ENCODE data around the gene IPO8.

The IPO8 gene

DNA sequence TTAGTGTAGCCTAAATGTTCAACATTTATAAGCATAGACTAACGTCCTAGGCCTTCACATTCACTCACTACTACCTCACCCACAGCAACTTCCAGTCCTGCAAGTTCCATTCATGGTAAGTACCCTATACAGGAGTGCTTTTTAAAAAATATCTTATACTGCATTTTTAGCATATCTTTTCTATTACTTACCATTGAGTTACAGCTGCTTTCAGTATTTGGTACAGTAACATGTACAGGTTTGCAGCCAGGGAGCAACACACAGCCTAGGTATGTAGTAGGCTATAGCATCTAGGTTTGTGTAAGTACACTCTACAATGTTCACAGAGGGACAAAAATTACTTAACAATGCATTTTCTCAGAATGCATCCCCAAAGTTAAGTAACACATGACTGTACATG is 17.4 kb downstream of the IPO8 start:
- no peak overlapping the region for H3K4me3 ChIP-seq (ENCODE audit: low read length)
- H3K9me3 ChIP-seq (ENCODE audit: control insufficient read depth, low read length), result no peaks in the 10 kb centered on the region
- no peaks in the 10 kb centered on the region for H3K4me1 ChIP-seq (ENCODE audit: control insufficient read depth, insufficient read depth, low read length)
- no peaks in the 10 kb centered on the region for H3K27me3 ChIP-seq (ENCODE audit: control insufficient read depth, insufficient read depth, low read length)
- H3K36me3 ChIP-seq (ENCODE audit: control insufficient read depth, insufficient read depth, low read length), result peaks cover 6% of the 10 kb centered on the region
- no peak overlapping the region for H3K9ac ChIP-seq (ENCODE audit: low read length)

DNA sequence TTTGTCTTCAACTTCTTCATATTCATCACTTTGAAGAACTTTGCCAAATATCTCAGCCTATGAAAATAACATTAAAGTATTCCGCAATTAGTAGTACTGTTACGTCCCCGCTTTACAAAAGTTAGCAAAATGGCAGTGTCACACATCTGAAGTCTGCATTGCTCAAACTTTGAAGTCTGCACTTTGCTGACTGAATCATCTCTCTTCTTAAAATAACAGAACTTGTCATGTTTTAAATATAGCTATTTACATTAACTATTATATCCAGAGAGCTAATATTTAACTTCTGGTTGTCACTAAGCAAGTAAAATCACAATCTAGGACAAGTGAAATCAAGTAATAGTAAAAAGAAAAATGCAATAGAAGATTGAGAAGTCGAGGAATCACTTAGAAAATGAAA is 34.5 kb downstream of the IPO8 start:
- H3K9me3 ChIP-seq (ENCODE audit: control insufficient read depth, low read length), result no peaks in the 10 kb centered on the region
- no peak overlapping the region for H3K9ac ChIP-seq (ENCODE audit: low read length)
- no peaks in the 10 kb centered on the region for H3K27me3 ChIP-seq (ENCODE audit: control insufficient read depth, insufficient read depth, low read length)
- no peak overlapping the region for H3K4me3 ChIP-seq (ENCODE audit: low read length)
- H3K36me3 ChIP-seq (ENCODE audit: control insufficient read depth, insufficient read depth, low read length), result peaks cover 3% of the 10 kb centered on the region
- no peaks in the 10 kb centered on the region for H3K4me1 ChIP-seq (ENCODE audit: control insufficient read depth, insufficient read depth, low read length)

- H3K27me3 ChIP-seq (ENCODE audit: control insufficient read depth, insufficient read depth, low read length), result no peaks in the 10 kb centered on the region
- H3K4me1 ChIP-seq (ENCODE audit: control insufficient read depth, insufficient read depth, low read length), result no peaks in the 10 kb centered on the region
- no peak overlapping the region for H3K4me3 ChIP-seq (ENCODE audit: low read length)
- H3K9ac ChIP-seq (ENCODE audit: low read length), result no peak overlapping the region
- H3K9me3 ChIP-seq (ENCODE audit: control insufficient read depth, low read length), result no peaks in the 10 kb centered on the region
- no peaks in the 10 kb centered on the region for H3K36me3 ChIP-seq (ENCODE audit: control insufficient read depth, insufficient read depth, low read length)
Measured at GRCh38 chr12:30652034-30652696, 43.5 kb downstream of the IPO8 start.

- no peaks in the 10 kb centered on the region for H3K36me3 ChIP-seq (ENCODE audit: control insufficient read depth, insufficient read depth, low read length)
- no peaks in the 10 kb centered on the region for H3K27me3 ChIP-seq (ENCODE audit: control insufficient read depth, insufficient read depth, low read length)
Measured at GRCh38 chr12:30646821-30647220, 48.8 kb downstream of the IPO8 start.

GRCh38 chr12:30643366-30643765 is 52.3 kb downstream of the IPO8 start:
- H3K4me3 ChIP-seq (ENCODE audit: low read length), result no peak overlapping the region
- H3K36me3 ChIP-seq (ENCODE audit: control insufficient read depth, insufficient read depth, low read length), result no peaks in the 10 kb centered on the region
- H3K4me1 ChIP-seq (ENCODE audit: control insufficient read depth, insufficient read depth, low read length), result no peaks in the 10 kb centered on the region
- H3K9me3 ChIP-seq (ENCODE audit: control insufficient read depth, low read length), result no peaks in the 10 kb centered on the region
- no peaks in the 10 kb centered on the region for H3K27me3 ChIP-seq (ENCODE audit: control insufficient read depth, insufficient read depth, low read length)
- no peak overlapping the region for H3K9ac ChIP-seq (ENCODE audit: low read length)

More at GRCh38 chr12:30646821-30647220, 48.8 kb downstream of the IPO8 start:
- H3K9ac ChIP-seq (ENCODE audit: low read length), result no peak overlapping the region
- no peaks in the 10 kb centered on the region for H3K4me1 ChIP-seq (ENCODE audit: control insufficient read depth, insufficient read depth, low read length)
- H3K9me3 ChIP-seq (ENCODE audit: control insufficient read depth, low read length), result no peaks in the 10 kb centered on the region
- H3K4me3 ChIP-seq (ENCODE audit: low read length), result no peak overlapping the region

- Histone ChIP-seq H3K9me3 (ENCODE audit: control insufficient read depth, low read length) (no peaks in the 10 kb centered on the region), H3K4me3 (ENCODE audit: low read length) (no peak overlapping the region), H3K36me3 (ENCODE audit: control insufficient read depth, insufficient read depth, low read length) (no peaks in the 10 kb centered on the region), H3K4me1 (ENCODE audit: control insufficient read depth, insufficient read depth, low read length) (no peaks in the 10 kb centered on the region), H3K9ac (ENCODE audit: low read length) (no peak overlapping the region), H3K27me3 (ENCODE audit: control insufficient read depth, insufficient read depth, low read length) (no peaks in the 10 kb centered on the region)
Measured at GRCh38 chr12:30640392-30640791, 55.3 kb downstream of the IPO8 start.

- H3K27me3 ChIP-seq (ENCODE audit: control insufficient read depth, insufficient read depth, low read length), result no peaks in the 10 kb centered on the region
- no peak overlapping the region for H3K4me3 ChIP-seq (ENCODE audit: low read length)
- no peak overlapping the region for H3K9ac ChIP-seq (ENCODE audit: low read length)
- no peaks in the 10 kb centered on the region for H3K9me3 ChIP-seq (ENCODE audit: control insufficient read depth, low read length)
- no peaks in the 10 kb centered on the region for H3K36me3 ChIP-seq (ENCODE audit: control insufficient read depth, insufficient read depth, low read length)
- H3K4me1 ChIP-seq (ENCODE audit: control insufficient read depth, insufficient read depth, low read length), result no peaks in the 10 kb centered on the region
Measured at GRCh38 chr12:30635385-30635784, 60.3 kb downstream of the IPO8 start.

DNA sequence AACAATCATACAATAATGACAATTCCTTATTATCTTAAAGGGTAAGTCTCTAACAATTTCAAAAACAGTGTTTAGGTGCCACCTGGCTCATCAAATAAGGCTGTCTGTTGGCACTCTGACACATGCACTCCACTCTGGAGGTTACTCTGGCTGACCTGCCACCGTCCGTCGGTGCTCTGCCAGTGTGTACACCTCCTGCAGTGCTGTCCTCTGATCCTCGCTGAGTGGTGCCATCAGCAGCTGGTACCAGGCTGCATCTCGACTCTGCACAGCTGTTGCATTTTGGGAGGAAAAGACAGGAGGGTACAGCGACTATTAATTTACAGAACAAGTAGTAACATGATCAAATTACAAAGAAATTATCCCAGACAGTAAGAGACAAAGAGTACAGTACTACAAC is 63.9 kb downstream of the IPO8 start:
- H3K4me3 ChIP-seq (ENCODE audit: low read length), result no peak overlapping the region
- no peaks in the 10 kb centered on the region for H3K36me3 ChIP-seq (ENCODE audit: control insufficient read depth, insufficient read depth, low read length)
- H3K4me1 ChIP-seq (ENCODE audit: control insufficient read depth, insufficient read depth, low read length), result no peaks in the 10 kb centered on the region
- H3K27me3 ChIP-seq (ENCODE audit: control insufficient read depth, insufficient read depth, low read length), result no peaks in the 10 kb centered on the region
- H3K9ac ChIP-seq (ENCODE audit: low read length), result no peak overlapping the region
- no peaks in the 10 kb centered on the region for H3K9me3 ChIP-seq (ENCODE audit: control insufficient read depth, low read length)

GRCh38 chr12:30630979-30631285 is 64.7 kb downstream of the IPO8 start:
- Histone ChIP-seq H3K4me3 (ENCODE audit: low read length) (no peak overlapping the region), H3K9me3 (ENCODE audit: control insufficient read depth, low read length) (no peaks in the 10 kb centered on the region), H3K27me3 (ENCODE audit: control insufficient read depth, insufficient read depth, low read length) (no peaks in the 10 kb centered on the region), H3K4me1 (ENCODE audit: control insufficient read depth, insufficient read depth, low read length) (no peaks in the 10 kb centered on the region), H3K9ac (ENCODE audit: low read length) (no peak overlapping the region), H3K36me3 (ENCODE audit: control insufficient read depth, insufficient read depth, low read length) (no peaks in the 10 kb centered on the region)

- H3K4me3 ChIP-seq (ENCODE audit: low read length), result no peak overlapping the region
- no peaks in the 10 kb centered on the region for H3K4me1 ChIP-seq (ENCODE audit: control insufficient read depth, insufficient read depth, low read length)
- no peaks in the 10 kb centered on the region for H3K9me3 ChIP-seq (ENCODE audit: control insufficient read depth, low read length)
- no peaks in the 10 kb centered on the region for H3K27me3 ChIP-seq (ENCODE audit: control insufficient read depth, insufficient read depth, low read length)
- no peaks in the 10 kb centered on the region for H3K36me3 ChIP-seq (ENCODE audit: control insufficient read depth, insufficient read depth, low read length)
- H3K9ac ChIP-seq (ENCODE audit: low read length), result no peak overlapping the region
Measured at GRCh38 chr12:30630076-30630978, 65.3 kb downstream of the IPO8 start.

DNA sequence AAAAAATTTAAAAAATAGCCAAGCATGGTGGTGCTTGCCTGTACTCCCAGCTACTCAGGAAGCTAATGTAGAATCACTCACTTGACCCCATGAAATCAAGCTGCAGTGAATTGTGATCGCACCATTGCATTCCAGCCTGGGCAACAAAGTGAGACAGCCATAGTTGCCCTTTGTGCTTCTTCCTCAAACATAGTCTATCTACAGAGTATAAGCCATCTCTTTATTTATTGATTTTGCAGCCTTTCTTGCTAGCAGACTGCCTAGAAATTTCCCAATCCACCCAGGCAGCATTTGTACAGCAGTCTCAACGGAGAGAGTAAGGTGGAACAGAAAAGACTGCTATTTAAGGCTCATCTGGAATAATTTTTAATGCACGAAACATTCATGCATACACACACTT is 68.8 kb downstream of the IPO8 start:
- no peak overlapping the region for H3K4me3 ChIP-seq (ENCODE audit: low read length)
- no peaks in the 10 kb centered on the region for H3K4me1 ChIP-seq (ENCODE audit: control insufficient read depth, insufficient read depth, low read length)
- H3K9me3 ChIP-seq (ENCODE audit: control insufficient read depth, low read length), result no peaks in the 10 kb centered on the region
- no peaks in the 10 kb centered on the region for H3K27me3 ChIP-seq (ENCODE audit: control insufficient read depth, insufficient read depth, low read length)
- H3K9ac ChIP-seq (ENCODE audit: low read length), result no peak overlapping the region
- no peaks in the 10 kb centered on the region for H3K36me3 ChIP-seq (ENCODE audit: control insufficient read depth, insufficient read depth, low read length)

DNA sequence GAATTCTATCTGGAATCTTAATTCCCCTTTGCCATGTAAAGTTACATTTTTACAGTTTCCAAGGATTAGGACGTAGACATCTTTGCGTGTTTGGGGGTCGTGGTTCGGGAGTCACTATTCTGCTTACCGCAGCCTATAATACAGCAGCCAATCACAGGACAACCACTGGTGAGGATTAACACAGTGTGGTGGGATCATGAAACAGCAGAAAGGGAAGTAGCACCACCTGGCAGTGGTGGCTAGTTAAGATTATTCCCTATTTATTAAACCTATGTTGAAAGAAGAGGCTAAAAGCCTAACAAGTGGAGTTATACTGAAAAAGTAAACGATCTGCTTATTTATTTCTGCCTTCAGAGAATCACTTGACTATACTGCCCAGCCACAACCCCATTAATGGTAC is 71.7 kb downstream of the IPO8 start:
- Histone ChIP-seq H3K9ac (ENCODE audit: low read length) (no peak overlapping the region), H3K4me1 (ENCODE audit: control insufficient read depth, insufficient read depth, low read length) (no peaks in the 10 kb centered on the region), H3K9me3 (ENCODE audit: control insufficient read depth, low read length) (no peaks in the 10 kb centered on the region), H3K27me3 (ENCODE audit: control insufficient read depth, insufficient read depth, low read length) (no peaks in the 10 kb centered on the region), H3K36me3 (ENCODE audit: control insufficient read depth, insufficient read depth, low read length) (no peaks in the 10 kb centered on the region), H3K4me3 (ENCODE audit: low read length) (no peak overlapping the region)
